GM19351 (cell line): ENCODE data around the gene MXRA8.
A peak's percentile ranks its signal among the peaks of the same experiment; 100 is the strongest.

Experiments used
- ATAC-seq: cut with Tn5 transposase; IDR thresholded peaks from one replicate; pipeline ENCODE4 v1.9.1; 2021; ENCODE audit warnings: mild to moderate bottlenecking, moderate library complexity; ENCODE audit not compliant: unreplicated experiment

Gene MXRA8

GRCh38 chr1:1351511-1352427 is 6.6 kb downstream of the MXRA8 start:
- ATAC-seq, result no peak

- ATAC-seq, result peak; percentile 65
Measured at GRCh38 chr1:1349256-1350012, 8.9 kb downstream of the MXRA8 start, which contains the start of gene DVL1. TSS of gene DVL1 (minus strand) at chr1:1349418. CDS start at chr1:1349065, 353 bp downstream.

DNA sequence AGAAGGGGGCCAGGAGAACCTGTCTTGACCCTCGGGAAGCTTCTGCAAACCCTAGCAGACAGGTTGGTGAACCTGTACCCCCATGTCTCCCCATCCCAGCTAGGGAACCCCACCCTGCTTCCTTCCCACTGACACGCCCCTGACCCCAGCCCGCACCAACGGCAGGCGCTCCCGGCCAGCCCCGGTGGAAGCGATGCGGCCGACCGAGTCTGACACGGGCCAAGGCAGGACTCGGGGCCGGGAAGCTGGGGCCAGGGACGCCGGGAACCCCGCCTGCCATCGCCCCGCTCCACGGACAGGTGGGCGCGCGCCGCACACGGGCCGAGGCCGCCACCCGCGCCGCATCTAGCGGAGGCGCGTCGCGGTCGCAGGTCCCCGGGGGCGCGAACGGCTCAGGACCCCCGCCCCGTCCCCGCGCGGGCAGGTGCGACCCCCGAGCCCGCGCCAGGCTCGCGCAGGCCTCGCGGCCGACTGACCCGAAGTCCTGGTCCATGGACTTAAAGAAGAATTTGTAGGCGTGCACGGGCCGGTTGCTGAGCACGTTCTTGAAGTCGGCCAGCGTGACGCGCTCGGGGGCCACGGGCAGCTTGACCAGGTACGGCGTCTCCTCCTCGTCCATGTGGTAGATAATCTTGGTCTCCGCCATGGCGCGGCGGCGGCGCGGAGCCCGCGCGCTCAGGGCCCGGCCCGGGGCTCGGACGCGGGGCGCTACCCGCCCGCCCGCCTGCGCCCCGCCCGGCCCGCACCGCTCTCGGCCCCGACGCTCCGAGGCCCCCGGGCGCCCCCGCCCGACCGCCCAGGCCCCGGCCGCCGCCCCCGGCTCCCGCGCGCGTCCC is 9.7 kb downstream of the MXRA8 start:
- ATAC-seq, result peak; percentile 24

DNA sequence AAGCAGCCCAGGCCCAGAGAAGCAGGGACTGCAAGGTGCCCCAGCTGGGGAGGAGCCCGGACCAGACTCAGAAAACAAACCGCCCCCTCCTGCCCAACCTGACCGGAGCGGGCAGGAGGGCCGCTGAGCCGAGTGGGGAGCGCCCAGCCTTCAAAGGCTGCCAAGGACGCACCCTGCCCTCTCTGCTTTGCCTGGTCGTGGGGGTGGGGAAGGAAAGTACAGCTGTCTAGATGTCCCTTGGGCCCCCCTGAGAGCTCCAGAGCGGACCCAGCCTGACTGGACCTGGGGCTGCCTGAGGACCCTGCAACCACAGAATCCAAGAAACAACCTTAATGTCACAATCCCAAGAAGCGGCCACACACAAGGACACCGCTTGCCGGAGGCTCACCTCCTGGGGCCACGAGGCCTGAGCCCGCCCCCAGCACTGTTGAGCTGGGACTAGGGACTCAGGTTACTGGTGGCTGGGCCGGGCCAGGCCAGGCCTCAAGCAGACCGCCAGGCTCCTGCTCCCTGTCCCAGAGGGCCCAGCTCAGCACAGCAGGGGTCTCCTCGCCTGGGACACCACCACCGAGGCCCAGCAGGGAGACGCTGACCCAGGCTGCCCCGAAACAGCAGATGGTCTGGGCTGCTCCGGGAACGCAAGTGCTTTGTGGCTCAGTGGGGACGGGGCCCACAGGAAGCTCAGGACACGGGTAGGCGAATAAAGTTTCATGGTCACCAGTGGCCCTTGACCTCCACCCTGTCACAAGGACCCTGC is 10.5 kb downstream of the MXRA8 start:
- ATAC-seq, result no peak

DNA sequence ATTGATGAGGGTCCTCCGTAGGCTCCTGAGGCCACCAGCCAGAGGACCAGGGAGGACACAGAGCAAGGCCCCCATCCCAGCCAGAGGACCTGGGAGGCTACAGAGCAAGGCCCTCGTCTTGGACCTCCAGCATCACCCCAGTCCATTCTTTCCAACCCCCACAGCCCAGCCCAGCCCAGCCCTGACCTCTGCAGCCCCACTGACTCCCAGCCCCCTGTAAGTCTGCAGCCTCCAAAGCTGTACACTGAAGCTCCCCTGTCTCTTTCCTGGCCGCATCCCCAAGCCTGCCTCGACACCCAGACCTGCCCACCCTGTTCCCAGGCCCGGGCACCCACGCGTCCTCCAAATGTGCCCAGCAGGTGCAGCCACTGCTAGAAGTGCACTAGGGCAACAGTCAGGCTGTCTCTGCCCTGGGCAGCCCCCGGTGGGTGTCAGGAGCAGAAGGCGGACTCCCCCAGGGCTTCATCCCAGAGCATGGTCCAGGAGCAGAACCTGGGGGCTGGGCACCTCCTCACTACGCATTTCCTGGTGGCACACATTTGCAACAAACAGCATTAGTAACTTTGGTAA is 11.2 kb downstream of the MXRA8 start:
- no peak for ATAC-seq

GRCh38 chr1:1346501-1346890 is 11.9 kb downstream of the MXRA8 start:
- ATAC-seq, result no peak

- ATAC-seq, result no peak
Measured at GRCh38 chr1:1345860-1346500, 12.4 kb downstream of the MXRA8 start.

DNA sequence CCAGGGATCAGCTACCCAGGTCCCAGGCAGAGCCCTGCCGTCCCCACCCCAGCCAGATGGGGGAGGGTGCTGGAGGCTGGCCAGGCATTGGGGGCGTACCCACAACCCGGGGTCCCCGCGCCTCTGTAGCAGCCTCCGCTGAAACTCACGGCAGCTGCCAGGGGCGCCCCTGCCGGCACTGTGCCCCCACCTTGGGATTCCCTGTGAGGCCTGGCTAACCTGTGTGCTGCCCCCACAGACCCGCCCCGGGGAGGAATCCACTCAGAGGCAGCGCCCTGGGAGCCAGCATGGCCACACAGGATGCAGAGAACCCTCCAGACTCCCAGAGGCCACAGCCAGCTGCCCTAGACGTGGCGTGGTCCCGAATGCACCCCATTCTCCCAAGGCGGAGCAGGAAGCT is 13.0 kb downstream of the MXRA8 start:
- ATAC-seq, result no peak

- ATAC-seq, result no peak
Measured at GRCh38 chr1:1344655-1345361, 13.5 kb downstream of the MXRA8 start.

DNA sequence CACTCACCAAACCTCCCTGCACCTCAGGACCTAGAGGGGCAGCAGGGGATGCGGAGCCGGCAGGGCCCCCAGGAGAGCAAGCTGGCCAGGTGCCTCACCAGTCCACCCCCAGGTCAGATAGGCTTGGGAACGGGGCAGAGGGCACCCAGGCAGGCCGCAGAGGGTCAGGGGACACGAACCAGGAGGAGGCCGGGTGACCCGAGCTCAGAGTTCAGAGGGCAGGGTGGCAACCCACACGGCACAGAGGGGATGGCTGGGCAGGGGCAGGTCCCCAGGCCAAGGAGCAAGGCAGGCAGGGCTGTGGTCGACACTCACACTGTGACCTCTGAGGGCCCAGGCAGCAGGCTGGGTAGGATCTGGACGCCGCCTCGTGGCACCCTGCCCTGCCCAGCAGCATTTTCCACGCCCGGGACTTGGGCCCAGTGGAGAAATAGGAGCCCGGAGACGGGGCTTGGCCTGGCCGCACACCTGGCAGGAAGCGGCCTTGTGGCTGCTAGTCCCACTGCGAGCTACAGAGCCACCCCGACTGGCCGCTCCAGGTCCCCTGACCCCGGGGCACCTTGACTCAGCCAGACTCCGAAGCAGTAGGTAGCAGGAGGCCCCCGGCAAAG is 14.4 kb downstream of the MXRA8 start:
- ATAC-seq, result no peak

GRCh38 chr1:1342584-1343115 is 15.7 kb downstream of the MXRA8 start:
- no peak for ATAC-seq

DNA sequence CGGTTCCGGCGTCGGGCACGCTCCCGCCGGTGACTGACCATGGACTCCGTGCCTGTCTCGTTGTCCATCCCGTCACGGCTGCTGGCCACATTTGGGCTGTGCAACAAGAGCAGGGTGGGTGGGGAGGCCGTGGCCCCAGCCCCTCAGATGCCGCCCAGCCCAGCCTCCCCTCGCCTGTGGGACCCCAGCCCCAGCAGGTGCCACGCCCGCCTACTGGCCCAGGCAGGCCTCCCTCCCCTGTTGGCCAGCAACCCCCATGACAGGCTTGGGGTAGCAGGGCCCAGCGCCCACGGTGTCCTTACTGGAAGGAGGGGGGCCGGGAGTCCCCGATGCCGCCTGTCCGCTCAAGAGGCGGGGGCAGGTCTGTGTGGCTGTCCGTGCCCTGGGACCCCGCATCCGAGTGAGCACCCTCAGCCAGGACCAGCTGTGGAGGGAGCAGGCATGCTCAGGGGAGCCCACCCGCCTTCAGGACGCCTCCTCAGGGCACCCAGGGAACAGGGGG is 16.2 kb downstream of the MXRA8 start:
- ATAC-seq, result no peak

DNA sequence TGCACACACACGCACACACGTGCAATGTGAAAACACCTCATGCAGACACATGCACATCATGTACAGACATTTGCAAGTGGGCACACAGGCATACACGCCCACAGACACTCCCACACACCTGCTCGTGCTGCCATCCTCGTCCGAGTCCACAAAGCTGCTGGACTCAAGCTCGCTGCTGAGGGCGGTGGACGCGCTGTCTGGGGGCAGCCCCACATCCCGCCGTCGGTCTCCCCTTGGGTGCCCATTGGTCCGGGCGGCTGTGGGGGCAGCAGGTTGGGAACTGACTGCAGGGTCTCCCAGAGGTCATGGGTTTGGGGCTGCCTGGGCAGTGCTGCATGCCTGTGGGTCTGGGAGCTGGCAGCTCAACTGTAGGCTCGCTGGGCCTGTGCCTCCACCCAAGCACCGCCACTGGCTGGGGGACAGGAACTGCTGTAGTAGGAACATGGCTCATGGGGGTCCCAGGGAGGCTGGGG is 16.8 kb downstream of the MXRA8 start:
- ATAC-seq, result no peak

- ATAC-seq, result no peak
Measured at GRCh38 chr1:1340791-1341548, 17.4 kb downstream of the MXRA8 start.

GRCh38 chr1:1340185-1340584 is 18.2 kb downstream of the MXRA8 start:
- ATAC-seq, result no peak

DNA sequence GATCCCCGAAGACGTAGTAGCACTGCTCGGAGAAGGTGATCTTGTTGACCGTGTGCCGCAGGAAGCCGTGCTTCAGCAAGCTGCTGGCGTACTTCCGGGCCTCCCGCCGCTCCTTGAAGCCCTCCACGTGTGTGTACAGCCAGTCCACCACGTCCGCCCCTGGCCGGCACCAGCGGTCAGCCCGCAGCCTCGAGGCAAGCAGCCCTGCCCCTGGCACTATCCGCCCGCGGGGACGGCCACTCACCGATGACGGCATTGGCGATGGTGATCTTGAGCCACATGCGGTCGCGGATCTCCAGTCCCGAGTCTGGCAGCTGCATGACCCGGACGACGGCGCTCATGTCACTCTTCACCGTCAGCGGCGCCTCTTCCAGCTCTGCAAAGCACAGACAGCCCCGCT is 20.1 kb downstream of the MXRA8 start:
- ATAC-seq, result no peak

- no peak for ATAC-seq
Measured at GRCh38 chr1:1337793-1338147, 20.6 kb downstream of the MXRA8 start.
